PC-3 (cell line): ENCODE measurements around the gene C1orf141.

Experiments used
- CTCF ChIP-seq: fragments of 300-600 bp; sonication (generic); conservative IDR thresholded peaks from 2 replicates; pipeline ENCODE4 v1.5.1; 2017; ENCODE audit warnings: antibody characterized with exemption, low read depth, mild to moderate bottlenecking, low read length
- EZH2 ChIP-seq: fragments of 300-600 bp; sonication (generic); IDR thresholded peaks from one replicate; pipeline ENCODE4 v1.6.1; 2017; ENCODE audit warnings: antibody characterized with exemption, mild to moderate bottlenecking, low read length; ENCODE audit not compliant: unreplicated experiment

- TF ChIP-seq CTCF (no peak), EZH2 (no peak)
These were observed 10.3 kb downstream of the C1orf141 start for GRCh38 chr1:67124455-67124854.
